ENCODE data around the gene CHAT. TPM values are rescaled to one million over a fixed set of nuclear protein-coding genes. Genes with fewer than 3 reads are reported as not detected.

The CHAT gene
- total RNA-seq, 4 donors from 2014 or later, result 0.94 to 1.6 TPM; not detected in 2

- peaks cover 26% of the 10 kb centered on the region for H3K27me3 ChIP-seq
- no peak for ATAC-seq
- no peaks in the 10 kb centered on the region for H3K36me3 ChIP-seq
- H3K4me1 ChIP-seq, result no peaks in the 10 kb centered on the region
- no peak overlapping the region for H3K4me3 ChIP-seq
- WGBS, 2 donors (ENCODE audit: low coverage in 1 of 2), result 7 to 15% methylated on average over 3 to 7 of the region's 13 CpGs
- no peaks in the 10 kb centered on the region for H3K9me3 ChIP-seq
- no peak overlapping the region for H3K27ac ChIP-seq
- TF ChIP-seq EP300 (IDR thresholded peaks at IDR 0.05), result no peak
- TF ChIP-seq CTCF (IDR thresholded peaks at IDR 0.05), result no peak
- no peak for TF ChIP-seq POLR2AphosphoS5 (IDR thresholded peaks at IDR 0.05)
- TF ChIP-seq POLR2A (IDR thresholded peaks at IDR 0.05), result no peak
Observed at GRCh38 chr10:49633327-49634068, 19.7 kb downstream of the CHAT start.

- ATAC-seq, result no peak
- WGBS, 2 donors (ENCODE audit: low coverage in 1 of 2), result 65 to 68% methylated on average over 2 to 8 of the region's 8 CpGs
- no peak for TF ChIP-seq POLR2A (IDR thresholded peaks at IDR 0.05)
- no peak for TF ChIP-seq CTCF (IDR thresholded peaks at IDR 0.05)
- no peak for TF ChIP-seq POLR2AphosphoS5 (IDR thresholded peaks at IDR 0.05)
Observed at GRCh38 chr10:49634069-49634660, 20.3 kb downstream of the CHAT start.

GRCh38 chr10:49642311-49642710 lies 28.5 kb downstream of the CHAT start:
- no peak for TF ChIP-seq EP300 (IDR thresholded peaks at IDR 0.05)
- no peaks in the 10 kb centered on the region for H3K4me1 ChIP-seq
- no peak for ATAC-seq
- no peak overlapping the region for H3K27ac ChIP-seq
- H3K27me3 ChIP-seq, result peaks cover 57% of the 10 kb centered on the region
- no peaks in the 10 kb centered on the region for H3K36me3 ChIP-seq
- WGBS, 2 donors (ENCODE audit: low coverage in 1 of 2), result 80% methylated on average over 1 of the region's 3 CpGs; no CpG with 5 or more reads in 1 of the 2 donors
- no peak overlapping the region for H3K4me3 ChIP-seq
- H3K9me3 ChIP-seq, result no peaks in the 10 kb centered on the region

More at GRCh38 chr10:49634069-49634660, 20.3 kb downstream of the CHAT start:
- Histone ChIP-seq H3K4me3 (no peak overlapping the region), H3K9me3 (no peaks in the 10 kb centered on the region), H3K4me1 (no peaks in the 10 kb centered on the region), H3K27ac (no peak overlapping the region), H3K36me3 (no peaks in the 10 kb centered on the region), H3K27me3 (peaks cover 30% of the 10 kb centered on the region)

- TF ChIP-seq CTCF (IDR thresholded peaks at IDR 0.05), result no peak
- no peak for TF ChIP-seq POLR2AphosphoS5 (IDR thresholded peaks at IDR 0.05)
- TF ChIP-seq EP300 (IDR thresholded peaks at IDR 0.05), result no peak
- no peak for TF ChIP-seq POLR2A (IDR thresholded peaks at IDR 0.05)
- H3K4me3 ChIP-seq, result no peak overlapping the region
- no peak overlapping the region for H3K27ac ChIP-seq
- WGBS, 2 donors (ENCODE audit: low coverage in 1 of 2), result 81 to 83% methylated on average over 2 of the region's 5 CpGs
- H3K9me3 ChIP-seq, result no peaks in the 10 kb centered on the region
- no peaks in the 10 kb centered on the region for H3K36me3 ChIP-seq
- no peaks in the 10 kb centered on the region for H3K4me1 ChIP-seq
- H3K27me3 ChIP-seq, result peaks cover 57% of the 10 kb centered on the region
- ATAC-seq, result no peak
Observed at GRCh38 chr10:49643241-49644034, 29.6 kb downstream of the CHAT start.

GRCh38 chr10:49644035-49644646 lies 30.3 kb downstream of the CHAT start:
- Histone ChIP-seq H3K4me3 (no peak overlapping the region), H3K36me3 (no peaks in the 10 kb centered on the region), H3K27ac (no peak overlapping the region), H3K9me3 (no peaks in the 10 kb centered on the region), H3K27me3 (peaks cover 56% of the 10 kb centered on the region), H3K4me1 (no peaks in the 10 kb centered on the region)
- WGBS, 2 donors (ENCODE audit: low coverage in 1 of 2), result 82 to 88% methylated on average over 4 of the region's 7 CpGs
- no peak for ATAC-seq
- TF ChIP-seq CTCF (IDR thresholded peaks at IDR 0.05) (no peak), POLR2AphosphoS5 (IDR thresholded peaks at IDR 0.05) (no peak), EP300 (IDR thresholded peaks at IDR 0.05) (no peak), POLR2A (IDR thresholded peaks at IDR 0.05) (no peak)

Data from gastroesophageal sphincter (tissue), 4 donors.